ENCODE results near the gene PCDHA8.
"Not testable (repeated sequence)": the region's sequence is repeated elsewhere in the genome, so short reads cannot be mapped to it uniquely, and the experiment has no call there.

PCDHA8 gene

DNA sequence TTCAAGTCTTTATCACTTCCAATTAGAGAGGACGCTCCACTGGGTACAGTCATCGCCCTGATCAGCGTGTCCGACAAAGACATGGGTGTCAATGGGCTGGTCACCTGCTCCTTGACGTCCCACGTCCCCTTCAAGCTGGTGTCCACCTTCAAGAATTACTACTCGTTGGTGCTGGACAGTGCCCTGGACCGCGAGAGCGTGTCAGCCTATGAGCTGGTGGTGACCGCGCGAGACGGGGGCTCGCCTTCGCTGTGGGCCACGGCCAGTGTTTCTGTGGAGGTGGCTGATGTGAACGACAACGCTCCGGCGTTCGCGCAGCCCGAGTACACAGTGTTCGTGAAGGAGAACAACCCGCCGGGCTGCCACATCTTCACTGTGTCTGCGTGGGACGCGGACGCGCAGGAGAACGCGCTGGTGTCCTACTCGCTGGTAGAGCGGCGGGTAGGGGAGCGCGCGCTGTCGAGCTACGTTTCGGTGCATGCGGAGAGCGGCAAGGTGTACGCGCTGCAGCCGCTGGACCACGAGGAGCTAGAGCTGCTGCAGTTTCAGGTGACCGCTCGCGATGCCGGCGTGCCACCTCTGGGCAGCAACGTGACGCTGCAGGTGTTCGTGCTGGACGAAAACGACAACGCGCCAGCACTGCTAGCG lies 32.6 kb upstream of the PCDHA8 start:
- H2AFZ ChIP-seq (ENCODE audit: low read depth, low read length); H3K27me3 ChIP-seq (ENCODE audit: insufficient read depth, low read length); H3K4me1 ChIP-seq (ENCODE audit: insufficient read depth, low read length): not testable (repeated sequence)
- H3K4me3 ChIP-seq (ENCODE audit: low read length) = peak overlapping the region; percentile 90
- peaks cover 17% of the 10 kb centered on the region for H3K9me3 ChIP-seq (ENCODE audit: low read length)
- H3K36me3 ChIP-seq (ENCODE audit: insufficient read depth, low read length) = peaks cover 15% of the 10 kb centered on the region

DNA sequence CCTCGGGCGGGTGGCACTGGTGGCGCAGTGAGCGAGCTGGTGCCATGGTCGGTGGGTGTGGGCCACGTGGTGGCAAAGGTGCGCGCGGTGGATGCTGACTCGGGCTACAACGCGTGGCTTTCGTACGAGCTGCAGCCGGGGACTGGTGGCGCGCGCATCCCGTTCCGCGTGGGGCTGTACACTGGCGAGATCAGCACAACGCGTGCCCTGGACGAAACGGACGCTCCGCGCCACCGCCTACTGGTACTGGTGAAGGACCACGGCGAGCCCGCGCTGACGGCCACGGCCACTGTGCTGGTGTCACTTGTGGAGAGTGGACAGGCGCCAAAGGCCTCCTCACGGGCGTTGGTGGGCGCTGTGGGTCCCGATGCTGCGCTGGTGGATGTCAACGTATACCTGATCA lies 32.1 kb upstream of the PCDHA8 start:
- H3K4me3 ChIP-seq (ENCODE audit: low read length) = no peak overlapping the region
- peaks cover 16% of the 10 kb centered on the region for H3K36me3 ChIP-seq (ENCODE audit: insufficient read depth, low read length)
- H3K27me3 ChIP-seq (ENCODE audit: insufficient read depth, low read length) = no peaks in the 10 kb centered on the region
- H3K4me1 ChIP-seq (ENCODE audit: insufficient read depth, low read length) = peaks cover 2% of the 10 kb centered on the region
- H3K9me3 ChIP-seq (ENCODE audit: low read length) = peaks cover 20% of the 10 kb centered on the region
- no peak overlapping the region for H2AFZ ChIP-seq (ENCODE audit: low read depth, low read length)

GRCh38 chr5:140821375-140822280 lies 19.4 kb upstream of the PCDHA8 start, which contains the start of gene PCDHA5:
PCDHA5 (plus strand) TSS chr5:140821613.
- H3K27me3 ChIP-seq (ENCODE audit: insufficient read depth, low read length) = no peaks in the 10 kb centered on the region
- no peak within 1 kb of the TSS for H3K4me3 ChIP-seq (ENCODE audit: low read length)
- no peaks in the 10 kb centered on the region for H3K4me1 ChIP-seq (ENCODE audit: insufficient read depth, low read length)
- no peak within 1 kb of the TSS for H2AFZ ChIP-seq (ENCODE audit: low read depth, low read length)
- H3K36me3 ChIP-seq (ENCODE audit: insufficient read depth, low read length) = peaks cover 34% of the 10 kb centered on the region
- H3K9me3 ChIP-seq (ENCODE audit: low read length) = peaks cover 34% of the 10 kb centered on the region

GRCh38 chr5:140822281-140822629 lies 18.7 kb upstream of the PCDHA8 start:
- no peaks in the 10 kb centered on the region for H3K4me1 ChIP-seq (ENCODE audit: insufficient read depth, low read length)

DNA sequence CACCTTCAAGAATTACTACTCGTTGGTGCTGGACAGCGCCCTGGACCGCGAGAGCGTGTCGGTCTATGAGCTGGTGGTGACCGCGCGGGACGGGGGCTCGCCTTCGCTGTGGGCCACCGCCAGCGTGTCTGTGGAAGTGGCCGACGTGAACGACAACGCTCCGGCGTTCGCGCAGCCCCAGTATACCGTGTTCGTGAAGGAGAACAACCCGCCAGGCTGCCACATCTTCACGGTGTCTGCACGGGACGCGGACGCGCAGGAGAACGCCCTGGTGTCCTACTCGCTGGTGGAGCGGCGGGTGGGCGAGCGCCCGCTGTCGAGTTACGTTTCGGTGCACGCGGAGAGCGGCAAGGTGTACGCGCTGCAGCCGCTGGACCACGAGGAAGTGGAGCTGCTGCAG lies 18.0 kb upstream of the PCDHA8 start:
- H3K4me1 ChIP-seq (ENCODE audit: insufficient read depth, low read length); H3K27me3 ChIP-seq (ENCODE audit: insufficient read depth, low read length); H3K4me3 ChIP-seq (ENCODE audit: low read length); H2AFZ ChIP-seq (ENCODE audit: low read depth, low read length): not testable (repeated sequence)
- Histone ChIP-seq H3K36me3 (ENCODE audit: insufficient read depth, low read length) (peaks cover 26% of the 10 kb centered on the region), H3K9me3 (ENCODE audit: low read length) (peaks cover 28% of the 10 kb centered on the region)

More at GRCh38 chr5:140822281-140822629, 18.7 kb upstream of the PCDHA8 start:
- Histone ChIP-seq H3K9me3 (ENCODE audit: low read length) (peaks cover 28% of the 10 kb centered on the region), H3K27me3 (ENCODE audit: insufficient read depth, low read length) (no peaks in the 10 kb centered on the region), H2AFZ (ENCODE audit: low read depth, low read length) (no peak overlapping the region), H3K4me3 (ENCODE audit: low read length) (no peak overlapping the region), H3K36me3 (ENCODE audit: insufficient read depth, low read length) (peaks cover 29% of the 10 kb centered on the region)

DNA sequence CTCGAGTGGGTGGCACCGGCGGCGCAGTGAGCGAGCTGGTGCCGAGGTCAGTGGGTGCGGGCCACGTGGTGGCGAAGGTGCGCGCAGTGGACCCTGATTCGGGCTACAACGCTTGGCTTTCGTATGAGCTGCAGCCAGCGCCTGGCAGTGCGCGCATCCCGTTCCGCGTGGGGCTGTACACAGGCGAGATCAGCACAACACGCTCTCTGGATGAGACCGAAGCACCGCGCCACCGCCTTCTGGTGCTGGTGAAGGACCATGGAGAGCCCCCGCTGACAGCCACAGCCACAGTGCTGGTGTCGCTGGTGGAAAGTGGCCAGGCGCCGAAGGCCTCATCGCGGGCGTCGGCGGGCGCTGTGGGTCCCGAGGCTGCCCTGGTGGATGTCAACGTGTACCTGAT lies 17.5 kb upstream of the PCDHA8 start:
- Histone ChIP-seq H3K4me1 (ENCODE audit: insufficient read depth, low read length) (no peaks in the 10 kb centered on the region), H3K27me3 (ENCODE audit: insufficient read depth, low read length) (no peaks in the 10 kb centered on the region), H2AFZ (ENCODE audit: low read depth, low read length) (no peak overlapping the region), H3K4me3 (ENCODE audit: low read length) (no peak overlapping the region), H3K36me3 (ENCODE audit: insufficient read depth, low read length) (peaks cover 25% of the 10 kb centered on the region), H3K9me3 (ENCODE audit: low read length) (peaks cover 26% of the 10 kb centered on the region)

DNA sequence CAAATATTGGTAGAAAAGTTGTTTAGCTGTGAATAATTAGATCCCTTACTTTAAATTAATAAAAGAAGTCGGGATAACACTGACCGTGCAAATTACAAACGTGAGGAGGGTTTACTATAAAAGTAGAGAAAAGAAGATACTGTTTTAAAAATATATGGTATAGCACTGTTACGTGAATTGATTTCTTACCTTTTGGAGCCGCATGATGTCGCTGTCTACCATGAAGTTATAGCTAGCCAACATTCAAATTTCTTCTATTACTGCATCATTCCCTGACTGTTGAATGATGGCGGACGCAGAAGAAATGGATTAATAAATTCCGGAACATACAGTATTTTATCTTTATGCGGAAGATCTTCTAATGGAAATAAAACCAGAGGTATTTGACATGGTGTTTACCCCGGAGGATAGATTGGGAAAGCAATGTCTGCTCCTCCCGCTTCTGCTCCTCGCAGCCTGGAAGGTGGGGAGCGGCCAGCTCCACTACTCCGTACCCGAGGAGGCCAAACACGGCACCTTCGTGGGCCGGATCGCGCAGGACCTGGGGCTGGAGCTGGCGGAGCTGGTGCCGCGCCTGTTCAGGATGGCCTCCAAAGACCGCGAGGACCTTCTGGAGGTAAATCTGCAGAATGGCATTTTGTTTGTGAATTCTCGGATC lies 13.2 kb upstream of the PCDHA8 start, which contains the start of gene PCDHA6:
TSS of gene PCDHA6 (plus strand) at position 257 of the 658 bp plus-strand sequence. CDS start at position 389, 132 bp downstream.
- Histone ChIP-seq H3K36me3 (ENCODE audit: insufficient read depth, low read length) (peaks cover 34% of the 10 kb centered on the region), H2AFZ (ENCODE audit: low read depth, low read length) (peak within 1 kb of the TSS; percentile 80), H3K4me3 (ENCODE audit: low read length) (peak within 1 kb of the TSS; percentile 78), H3K9me3 (ENCODE audit: low read length) (peaks cover 33% of the 10 kb centered on the region), H3K4me1 (ENCODE audit: insufficient read depth, low read length) (peaks cover 4% of the 10 kb centered on the region), H3K27me3 (ENCODE audit: insufficient read depth, low read length) (no peaks in the 10 kb centered on the region)

GRCh38 chr5:140828362-140828737 lies 12.6 kb upstream of the PCDHA8 start:
- H2AFZ ChIP-seq (ENCODE audit: low read depth, low read length) = peak overlapping the region; percentile 80
- H3K27me3 ChIP-seq (ENCODE audit: insufficient read depth, low read length) = no peaks in the 10 kb centered on the region
- peaks cover 33% of the 10 kb centered on the region for H3K36me3 ChIP-seq (ENCODE audit: insufficient read depth, low read length)
- H3K4me3 ChIP-seq (ENCODE audit: low read length) = peak overlapping the region; percentile 78
- peaks cover 33% of the 10 kb centered on the region for H3K9me3 ChIP-seq (ENCODE audit: low read length)
- peaks cover 4% of the 10 kb centered on the region for H3K4me1 ChIP-seq (ENCODE audit: insufficient read depth, low read length)

GRCh38 chr5:140829511-140830501 lies 11.2 kb upstream of the PCDHA8 start:
- not testable (repeated sequence) for H3K27me3 ChIP-seq (ENCODE audit: insufficient read depth, low read length); H2AFZ ChIP-seq (ENCODE audit: low read depth, low read length); H3K4me1 ChIP-seq (ENCODE audit: insufficient read depth, low read length); H3K4me3 ChIP-seq (ENCODE audit: low read length)
- H3K9me3 ChIP-seq (ENCODE audit: low read length) = peaks cover 38% of the 10 kb centered on the region
- peaks cover 32% of the 10 kb centered on the region for H3K36me3 ChIP-seq (ENCODE audit: insufficient read depth, low read length)

DNA sequence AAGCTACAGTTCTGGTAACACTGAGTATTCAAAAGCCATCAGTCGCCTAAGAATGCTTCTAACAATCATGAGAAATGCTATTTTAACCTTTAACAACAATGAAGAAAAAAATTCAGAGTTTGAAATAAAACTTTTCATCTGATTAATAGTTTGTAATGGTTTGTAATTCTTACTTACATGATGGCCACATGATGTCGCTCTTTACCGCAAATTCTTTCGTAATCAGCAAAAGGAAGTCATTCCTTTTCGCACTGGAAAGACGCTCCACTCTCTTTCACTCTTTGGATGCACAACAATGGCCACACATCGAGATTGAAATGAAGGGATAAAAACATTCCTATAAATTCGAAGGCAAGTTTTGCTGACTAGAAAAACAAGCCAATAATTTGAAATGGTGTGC lies 7.0 kb upstream of the PCDHA8 start, which contains the start of gene PCDHA7:
TSS of gene PCDHA7 (plus strand) at position 277 of the 400 bp plus-strand sequence. CDS start at position 392, 115 bp downstream.
- no peak within 1 kb of the TSS for H2AFZ ChIP-seq (ENCODE audit: low read depth, low read length)
- H3K4me3 ChIP-seq (ENCODE audit: low read length) = no peak within 1 kb of the TSS
- H3K36me3 ChIP-seq (ENCODE audit: insufficient read depth, low read length) = peaks cover 52% of the 10 kb centered on the region
- H3K27me3 ChIP-seq (ENCODE audit: insufficient read depth, low read length) = no peaks in the 10 kb centered on the region
- peaks cover 60% of the 10 kb centered on the region for H3K9me3 ChIP-seq (ENCODE audit: low read length)
- H3K4me1 ChIP-seq (ENCODE audit: insufficient read depth, low read length) = peaks cover 4% of the 10 kb centered on the region

- H3K36me3 ChIP-seq (ENCODE audit: insufficient read depth, low read length) = peaks cover 52% of the 10 kb centered on the region
Observed at GRCh38 chr5:140834439-140835008, 6.5 kb upstream of the PCDHA8 start.

More at GRCh38 chr5:140834439-140835008, 6.5 kb upstream of the PCDHA8 start:
- not testable (repeated sequence) for H2AFZ ChIP-seq (ENCODE audit: low read depth, low read length); H3K4me1 ChIP-seq (ENCODE audit: insufficient read depth, low read length); H3K4me3 ChIP-seq (ENCODE audit: low read length); H3K27me3 ChIP-seq (ENCODE audit: insufficient read depth, low read length)
- peaks cover 56% of the 10 kb centered on the region for H3K9me3 ChIP-seq (ENCODE audit: low read length)

All from neuron (in vitro differentiated cells).